SK-N-SH (cell line): ENCODE measurements around the gene NSF.

ENCODE experiments used
- CTCF ChIP-seq: fragments of 200-600 bp; sonication (generic); IDR thresholded peaks from 2 replicates; pipeline ENCODE4 v1.6.1; 2017; ENCODE audit warnings: antibody characterized with exemption, mild to moderate bottlenecking, moderate library complexity
- ELF1 ChIP-seq: IDR thresholded peaks from 2 replicates; pipeline ENCODE4 v1.4.0; 2012
- EZH2phosphoT487 ChIP-seq: fragments of 200-600 bp; sonication (generic); IDR thresholded peaks from 2 replicates; pipeline ENCODE4 v1.6.1; 2017; ENCODE audit warnings: low read depth, mixed run types, mild to moderate bottlenecking, antibody characterized with exemption, moderate library complexity, borderline replicate concordance
- FOSL2 ChIP-seq: IDR thresholded peaks from 2 replicates; pipeline ENCODE4 v1.4.0; 2012; ENCODE audit warnings: low read depth, mild to moderate bottlenecking, moderate library complexity, borderline replicate concordance
- MXI1 ChIP-seq: IDR thresholded peaks from 2 replicates; pipeline ENCODE4 v1.6.1; 2012; ENCODE audit warnings: mild to moderate bottlenecking, low read depth, low read length, improper control_type of control experiment
- NRF1 ChIP-seq: IDR thresholded peaks from 2 replicates; pipeline ENCODE4 v1.6.1; 2012; ENCODE audit warnings: low read depth, mild to moderate bottlenecking, low read length
- RAD21 ChIP-seq: IDR thresholded peaks from 2 replicates; pipeline ENCODE4 v1.6.1; 2012; ENCODE audit warnings: mild to moderate bottlenecking, low read length
- REST ChIP-seq: IDR thresholded peaks from 2 replicates; pipeline ENCODE4 v1.6.1; 2012; ENCODE audit warnings: mild to moderate bottlenecking, low read depth, low read length, moderate library complexity
- SMC3 ChIP-seq: IDR thresholded peaks from 2 replicates; pipeline ENCODE4 v1.6.1; 2012; ENCODE audit warnings: low read depth, low read length, improper control_type of control experiment

- TF ChIP-seq FOSL2 (no peak), ELF1 (no peak), EZH2phosphoT487 (no peak), REST (no peak), NRF1 (no peak), CTCF (no peak), RAD21 (no peak), MXI1 (no peak), SMC3 (no peak)
Observed at GRCh38 chr17:46717999-46718398, 127.5 kb downstream of the NSF start.
